Neural progenitor cell (in vitro differentiated cells): ENCODE measurements around the gene RBM47.

ENCODE experiments used
- CTCF ChIP-seq: fragments of 200-600 bp; sonication (generic); IDR thresholded peaks from 2 replicates; pipeline ENCODE4 v1.5.1; 2017; ENCODE audit warnings: antibody characterized with exemption, mild to moderate bottlenecking
- EZH2 ChIP-seq: fragments of 200-600 bp; sonication (generic); IDR thresholded peaks from 2 replicates; pipeline ENCODE4 v1.6.1; 2017; ENCODE audit warnings: antibody characterized with exemption, mild to moderate bottlenecking, moderate library complexity
- EZH2phosphoT487 ChIP-seq: fragments of 200-600 bp; sonication (generic); IDR thresholded peaks from 2 replicates; pipeline ENCODE4 v1.6.1; 2017; ENCODE audit warnings: antibody characterized with exemption

GRCh38 chr4:40475609-40476008, 154.1 kb downstream of the RBM47 start:
- no peak for TF ChIP-seq EZH2
- no peak for TF ChIP-seq CTCF
- no peak for TF ChIP-seq EZH2phosphoT487
